C4-2B (cell line): Measurements from ENCODE around the gene TMEM145.

ENCODE experiments used
- H3K27ac ChIP-seq: fragments of 450-650 bp; 2 replicates; pipeline ENCODE4 v1.5.1; 2017
- ZFX ChIP-seq: fragments of 450-650 bp; IDR thresholded peaks from 2 replicates; pipeline ENCODE4 v1.6.1; 2017
- TF ChIP-seq, protein P1 (sequence below): fragments of 450-650 bp; conservative IDR thresholded peaks from 2 replicates; pipeline ENCODE4 v1.5.1; 2017; ENCODE audit warnings: mild to moderate bottlenecking

TMEM145 gene

DNA sequence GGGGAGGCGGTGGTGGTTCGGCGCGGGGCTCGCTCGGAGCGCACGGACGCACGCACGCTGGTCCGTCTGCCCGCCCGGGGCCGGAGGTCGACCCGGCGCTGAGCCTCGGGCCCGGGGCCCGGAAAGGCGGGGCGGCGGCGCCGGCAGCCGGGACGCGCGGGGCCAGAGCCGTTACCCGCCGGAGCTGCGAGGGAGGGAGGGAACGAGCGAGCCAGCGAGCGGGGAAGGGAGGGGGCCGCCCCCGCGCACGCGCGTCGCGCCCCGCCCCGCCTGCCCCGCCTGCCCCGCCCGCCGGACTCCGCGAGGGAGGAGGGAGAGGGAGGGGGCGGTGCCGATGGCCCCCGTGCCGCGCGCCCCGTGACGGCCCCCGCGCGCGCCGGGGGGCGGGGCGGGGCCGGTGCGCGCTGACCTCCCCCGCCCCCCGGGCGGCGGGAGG lies 29.0 kb upstream of the TMEM145 start:
- no peak for TF ChIP-seq ZFX
- TF ChIP-seq, protein P1, sequence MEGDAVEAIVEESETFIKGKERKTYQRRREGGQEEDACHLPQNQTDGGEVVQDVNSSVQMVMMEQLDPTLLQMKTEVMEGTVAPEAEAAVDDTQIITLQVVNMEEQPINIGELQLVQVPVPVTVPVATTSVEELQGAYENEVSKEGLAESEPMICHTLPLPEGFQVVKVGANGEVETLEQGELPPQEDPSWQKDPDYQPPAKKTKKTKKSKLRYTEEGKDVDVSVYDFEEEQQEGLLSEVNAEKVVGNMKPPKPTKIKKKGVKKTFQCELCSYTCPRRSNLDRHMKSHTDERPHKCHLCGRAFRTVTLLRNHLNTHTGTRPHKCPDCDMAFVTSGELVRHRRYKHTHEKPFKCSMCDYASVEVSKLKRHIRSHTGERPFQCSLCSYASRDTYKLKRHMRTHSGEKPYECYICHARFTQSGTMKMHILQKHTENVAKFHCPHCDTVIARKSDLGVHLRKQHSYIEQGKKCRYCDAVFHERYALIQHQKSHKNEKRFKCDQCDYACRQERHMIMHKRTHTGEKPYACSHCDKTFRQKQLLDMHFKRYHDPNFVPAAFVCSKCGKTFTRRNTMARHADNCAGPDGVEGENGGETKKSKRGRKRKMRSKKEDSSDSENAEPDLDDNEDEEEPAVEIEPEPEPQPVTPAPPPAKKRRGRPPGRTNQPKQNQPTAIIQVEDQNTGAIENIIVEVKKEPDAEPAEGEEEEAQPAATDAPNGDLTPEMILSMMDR: no peak
- peak overlapping the region; percentile 73 for H3K27ac ChIP-seq

DNA sequence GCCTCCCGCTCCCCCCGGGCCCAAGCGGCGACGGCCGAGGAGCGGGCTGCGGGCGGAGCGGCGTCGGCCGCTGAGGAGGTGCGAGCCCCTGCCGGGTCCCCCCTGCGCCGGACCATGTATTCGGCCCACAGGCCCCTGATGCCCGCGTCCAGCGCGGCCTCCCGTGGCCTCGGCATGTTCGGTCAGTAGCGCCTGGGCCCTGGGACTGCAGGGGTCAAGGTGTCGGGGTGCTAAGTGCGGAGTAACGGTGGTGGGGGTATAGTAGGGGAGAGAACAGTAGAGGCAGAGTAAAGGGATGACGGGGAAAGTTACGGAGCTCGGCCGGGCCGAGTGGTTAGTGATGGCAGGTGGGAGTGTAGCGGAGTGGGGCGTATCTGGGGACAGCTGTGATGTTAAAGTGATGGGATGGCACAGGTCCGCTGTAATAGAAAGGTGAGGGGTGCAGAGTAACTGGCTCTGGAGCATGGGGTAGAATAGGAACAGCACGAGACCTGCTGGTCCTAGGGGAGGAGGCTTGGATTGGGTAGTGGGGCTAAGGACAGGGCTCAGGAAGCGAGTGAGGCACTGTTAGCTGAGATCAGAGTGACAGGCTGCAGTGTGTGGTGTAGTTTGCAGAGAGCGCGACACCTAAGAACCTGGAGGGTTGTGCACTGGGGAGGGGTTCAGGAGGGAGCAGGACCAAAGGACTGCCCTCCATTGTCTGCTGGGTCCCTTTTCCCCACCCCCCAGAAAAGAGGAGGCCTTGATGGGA lies 28.3 kb upstream of the TMEM145 start:
- no peak for TF ChIP-seq ZFX
- TF ChIP-seq, protein P1: no peak
- peak overlapping the region; percentile 73 for H3K27ac ChIP-seq

DNA sequence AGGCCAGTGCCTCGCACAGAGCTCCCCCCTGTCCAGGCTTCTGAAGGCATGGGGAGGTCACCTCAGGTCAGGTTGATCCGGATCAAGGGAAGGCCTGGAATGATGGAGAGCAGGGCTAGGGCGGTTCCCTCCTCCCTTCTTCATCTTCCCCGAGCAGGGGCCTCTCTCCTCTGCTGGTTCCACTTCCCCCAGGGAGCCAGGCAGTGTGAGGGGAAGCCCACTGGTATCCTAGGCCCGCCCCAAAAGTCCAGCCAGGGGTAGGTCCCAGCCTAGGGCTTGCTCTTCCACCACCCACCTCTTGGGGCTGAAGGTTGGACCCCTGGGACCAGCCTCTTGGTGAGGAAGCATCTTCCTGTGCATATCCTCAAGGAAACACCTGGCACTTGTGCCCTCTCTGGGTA lies 27.6 kb upstream of the TMEM145 start:
- H3K27ac ChIP-seq: no peak overlapping the region; the same call in 1 of the 2 replicates
- no peak for TF ChIP-seq ZFX
- TF ChIP-seq, protein P1: no peak

DNA sequence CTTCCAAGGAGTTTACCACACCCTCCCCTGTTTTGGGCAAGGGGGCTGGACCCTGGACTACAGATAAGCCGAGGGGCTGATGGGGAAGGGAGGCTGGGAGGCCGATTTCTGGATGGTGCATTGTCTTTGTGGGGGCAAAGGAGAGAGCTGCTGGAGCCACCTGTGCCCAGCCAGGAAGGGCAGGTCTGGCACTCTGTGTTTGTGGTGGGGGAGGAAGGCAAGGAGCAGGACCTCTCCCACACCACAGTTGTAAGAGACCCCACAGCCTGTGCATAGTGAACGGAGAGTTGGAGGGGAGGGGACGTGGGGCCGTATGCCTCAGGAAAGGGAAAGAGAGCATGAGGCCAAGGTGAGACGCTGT lies 27.1 kb upstream of the TMEM145 start:
- TF ChIP-seq ZFX: no peak
- TF ChIP-seq, protein P1: no peak
- no peak overlapping the region; the same call in 1 of the 2 replicates for H3K27ac ChIP-seq

DNA sequence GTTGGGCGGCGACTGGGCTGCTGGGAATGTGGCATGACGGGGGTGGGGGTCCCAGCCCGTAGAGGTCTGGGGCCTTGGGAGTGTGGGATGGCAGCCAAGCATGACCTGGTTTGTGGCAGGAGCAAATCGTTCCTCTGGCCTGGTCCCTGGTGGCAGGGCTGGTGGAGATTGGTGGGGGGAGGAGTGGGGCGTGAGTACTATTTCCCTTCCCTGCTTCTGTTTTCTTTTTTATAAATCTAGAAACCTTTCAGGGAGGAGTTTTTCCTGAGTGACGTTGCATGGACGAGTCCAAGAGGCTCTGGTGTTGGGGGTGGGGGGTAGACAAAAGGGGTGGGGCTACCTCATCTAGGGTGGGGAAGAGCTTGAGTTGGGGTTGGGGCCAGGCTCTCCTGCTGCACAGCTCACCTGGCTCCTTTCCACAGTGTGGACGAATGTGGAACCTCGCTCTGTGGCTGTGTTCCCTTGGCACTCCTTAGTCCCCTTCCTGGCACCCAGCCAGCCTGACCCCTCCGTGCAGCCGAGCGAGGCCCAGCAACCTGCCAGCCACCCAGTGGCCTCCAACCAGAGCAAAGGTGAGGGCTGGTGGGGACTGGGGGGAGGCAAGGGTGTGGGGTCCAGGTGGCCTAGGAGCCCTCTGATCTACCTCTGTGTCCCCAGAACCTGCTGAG lies 26.6 kb upstream of the TMEM145 start:
- TF ChIP-seq, protein P1: no peak
- no peak for TF ChIP-seq ZFX
- H3K27ac ChIP-seq: no peak overlapping the region; the same call in 1 of the 2 replicates

DNA sequence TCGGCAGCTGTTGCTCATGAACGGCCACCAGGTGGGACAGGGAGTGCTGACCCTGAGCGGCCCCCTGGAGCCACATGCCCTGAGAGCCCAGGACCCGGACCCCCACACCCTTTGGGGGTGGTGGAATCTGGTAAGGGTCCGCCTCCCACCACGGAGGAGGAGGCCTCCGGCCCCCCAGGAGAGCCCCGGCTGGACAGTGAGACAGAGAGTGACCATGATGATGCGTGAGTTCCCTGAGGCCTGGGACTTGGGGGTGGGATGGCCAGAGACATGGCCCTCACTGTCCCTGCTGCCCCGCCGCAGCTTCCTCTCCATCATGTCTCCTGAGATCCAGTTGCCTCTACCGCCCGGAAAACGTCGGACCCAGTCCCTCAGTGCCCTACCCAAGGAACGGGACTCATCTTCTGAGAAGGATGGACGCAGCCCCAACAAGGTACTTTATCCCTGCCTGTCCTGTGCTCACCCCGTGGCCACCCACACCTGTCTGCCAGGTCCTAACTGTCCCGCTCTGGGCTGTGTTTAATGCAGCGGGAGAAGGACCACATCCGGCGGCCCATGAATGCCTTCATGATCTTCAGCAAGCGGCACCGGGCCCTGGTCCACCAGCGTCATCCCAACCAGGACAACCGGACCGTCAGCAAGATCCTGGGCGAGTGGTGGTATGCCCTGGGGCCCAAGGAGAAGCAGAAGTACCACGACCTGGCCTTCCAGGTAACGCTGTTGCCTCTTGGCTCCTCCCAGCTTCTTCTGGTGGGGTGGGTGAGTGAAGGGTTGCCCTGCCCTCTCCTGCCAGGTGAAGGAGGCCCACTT lies 25.9 kb upstream of the TMEM145 start:
- H3K27ac ChIP-seq: no peak overlapping the region
- TF ChIP-seq ZFX: no peak
- TF ChIP-seq, protein P1: no peak

DNA sequence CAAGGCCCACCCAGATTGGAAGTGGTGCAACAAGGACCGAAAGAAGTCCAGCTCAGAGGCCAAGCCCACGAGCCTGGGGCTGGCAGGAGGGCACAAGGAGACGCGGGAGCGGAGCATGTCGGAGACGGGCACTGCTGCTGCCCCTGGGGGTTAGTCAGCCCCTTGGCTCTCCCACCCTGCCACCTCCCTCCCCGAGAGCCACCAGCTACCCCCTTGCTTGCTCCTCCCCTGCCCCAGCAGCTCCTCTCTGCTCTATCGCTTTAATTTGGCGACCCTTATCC lies 25.3 kb upstream of the TMEM145 start:
- no peak overlapping the region for H3K27ac ChIP-seq

More for the DNA sequence above, 25.3 kb upstream of the TMEM145 start:
- no peak for TF ChIP-seq ZFX
- TF ChIP-seq, protein P1: no peak
